ENCODE results near the gene SLC5A5. TPM values are rescaled to one million over a fixed set of nuclear protein-coding genes. Genes with fewer than 3 reads are reported as not detected.

Gene SLC5A5
- total and polyA plus RNA-seq, 2 of the 8 experiments (the other 6 are each of a cell fraction or from before 2014, with no cell fraction given): 1.5 to 1.8 TPM

DNA sequence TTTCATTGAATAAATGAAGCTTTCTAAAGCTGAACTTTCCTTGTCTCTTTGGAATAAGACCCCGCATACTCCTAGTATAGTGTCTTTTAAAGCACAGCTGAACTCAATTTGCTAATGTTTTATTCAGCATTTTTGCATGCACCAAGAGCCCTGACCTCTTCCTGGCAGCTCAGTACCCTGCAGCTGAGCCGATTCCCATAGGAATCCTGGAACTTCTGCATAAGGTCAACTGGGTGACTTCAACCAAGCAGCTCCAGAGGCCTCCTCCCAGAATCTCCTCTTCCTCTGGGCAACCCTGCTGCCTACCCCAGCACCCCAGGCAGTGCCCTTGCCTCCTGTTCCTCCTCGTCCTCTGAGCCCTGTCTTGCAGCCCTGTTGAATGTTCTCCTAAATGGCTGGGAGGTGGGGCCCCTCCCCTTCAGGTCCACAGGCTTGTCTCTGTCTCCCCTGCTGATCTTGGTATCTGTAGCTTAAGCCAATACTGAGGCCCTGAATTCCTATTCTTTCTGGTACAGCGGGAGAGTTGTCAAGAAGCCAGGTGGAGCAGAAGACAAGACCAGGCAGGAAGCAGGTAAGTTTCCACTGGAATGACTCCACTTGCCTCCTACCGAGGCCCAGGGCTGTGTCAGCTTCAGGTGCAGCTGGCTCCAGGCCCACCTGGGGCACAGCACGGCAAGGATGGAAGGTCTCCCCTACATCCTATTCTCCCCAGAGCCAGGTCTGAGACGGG is 37.4 kb downstream of the SLC5A5 start:
- no peak overlapping the region for H3K9ac ChIP-seq (replicated peaks in 1 of 4; ENCODE audit: extremely low read depth in 1 of 4, low read depth in 3 of 4, low read length in 3 of 4)
- no peak overlapping the region for H3K4ac ChIP-seq (replicated peaks; ENCODE audit: insufficient read length, low read depth, low read length)
- DNase-seq (ENCODE audit: low read depth in 1 of 2, low spot score in 2 of 2) (peak in 1 of 2 experiments; percentile 47), FAIRE-seq (no peak)
- 65% methylated on average over 7 of the region's 7 CpGs; no CpG with 5 or more reads in 1 of the 2 experiments for WGBS, 2 experiments (ENCODE audit: extremely low coverage in 1 of 2, insufficient coverage in 1 of 2, insufficient read length in 1 of 2, insufficient replicate concordance in 2 of 2, low coverage in 1 of 2, low lambda C conversion rate in 2 of 2, missing lambda C conversion rate in 1 of 2)
- no peak overlapping the region for H2AFZ ChIP-seq (ENCODE audit: low read length)
- H2BK5ac ChIP-seq (ENCODE audit: low read depth, low read length): peak overlapping the region; percentile 77; the same call in 1 of the 2 replicates
- no peak overlapping the region for H3K23ac ChIP-seq (ENCODE audit: insufficient read length)
- H2BK20ac ChIP-seq (ENCODE audit: low read length): peak overlapping the region; percentile 72
- H3K18ac ChIP-seq (ENCODE audit: extremely low read depth, low read length): no peak overlapping the region; the same call in 1 of the 2 replicates
- H4K91ac ChIP-seq (replicated peaks; ENCODE audit: insufficient read length, low read length): peak overlapping the region; percentile 34
- H3K4me1 ChIP-seq (replicated peaks in 1 of 4; ENCODE audit: control insufficient read depth in 3 of 4, insufficient read depth in 4 of 4, low read length in 3 of 4): peaks cover 0 to 2% (median 0%) of the 10 kb centered on the region in 4 experiments; a peak in 3 of 7 replicates
- H3K9me3 ChIP-seq (ENCODE audit: insufficient read depth in 2 of 2, low read depth in 1 of 2, low read length in 1 of 2): peaks cover 7 to 13% of the 10 kb centered on the region in 2 experiments; a peak in 3 of 4 replicates
- no peak overlapping the region for H2BK15ac ChIP-seq (ENCODE audit: low read length)
- no peaks in the 10 kb centered on the region for H3K23me2 ChIP-seq (ENCODE audit: low read depth, low read length)
- H3K4me3 ChIP-seq (ENCODE audit: extremely low read depth in 1 of 4, insufficient read depth in 2 of 4, low read depth in 3 of 4, low read length in 4 of 4): 0 out of 8 replicates have a peak overlapping the region, but pooled peaks of 1 of the 4 experiments have one; percentile 10
- 0 out of 4 replicates have a peak overlapping the region, but pooled peaks of 1 of the 2 experiments have one; percentile 19 for H3K4me2 ChIP-seq (ENCODE audit: insufficient read depth in 1 of 2, low read depth in 2 of 2, low read length in 2 of 2)
- peak overlapping the region; percentile 18 for H4K5ac ChIP-seq (ENCODE audit: insufficient read length, low read depth, low read length)
- H3K36me3 ChIP-seq (ENCODE audit: control insufficient read depth in 2 of 4, insufficient read depth in 4 of 4, low read length in 3 of 4): no peaks in the 10 kb centered on the region
- no peak overlapping the region for H4K8ac ChIP-seq (ENCODE audit: extremely low read depth, insufficient read depth, low read length)
- H2BK120ac ChIP-seq (replicated peaks; ENCODE audit: low read depth, low read length): no peak overlapping the region
- H2AK5ac ChIP-seq (ENCODE audit: low read depth, low read length): 0 out of 2 replicates have a peak overlapping the region, but pooled peaks have one; percentile 53
- H3K27ac ChIP-seq (ENCODE audit: low read depth, low read length): no peak overlapping the region
- H3K14ac ChIP-seq (ENCODE audit: insufficient read length): no peak overlapping the region
- no peak overlapping the region for H3K56ac ChIP-seq (replicated peaks; ENCODE audit: insufficient read length, low read depth, low read length)
- no peaks in the 10 kb centered on the region for H3K79me2 ChIP-seq (ENCODE audit: control insufficient read depth in 1 of 2, insufficient read depth in 2 of 2, low read length in 2 of 2)
- CTCF ChIA-PET (ENCODE audit: partially characterized antibody): interaction anchor here (0.6 to 1.3 kb wide), 5 partner anchors 18 to 1007 kb away, joined by 3 to 6 read pairs (median 3); partner anchors contain the start of gene CCDC194
- H3K79me1 ChIP-seq (ENCODE audit: low read depth, low read length): no peaks in the 10 kb centered on the region
- no peaks in the 10 kb centered on the region for H3K27me3 ChIP-seq (replicated peaks in 1 of 4; ENCODE audit: control insufficient read depth in 3 of 4, extremely low read depth in 1 of 4, insufficient read depth in 3 of 4, low read length in 3 of 4)
- H4K20me1 ChIP-seq (replicated peaks in 1 of 2; ENCODE audit: control insufficient read depth in 1 of 2, insufficient read depth in 2 of 2, low read length in 2 of 2): no peaks in the 10 kb centered on the region
- H2BK12ac ChIP-seq (ENCODE audit: low read depth, low read length): no peak overlapping the region
- POLR2A ChIA-PET (ENCODE audit: partially characterized antibody): interaction anchor here (0.6 to 2.3 kb wide), 6 partner anchors 12 to 102 kb away, joined by 3 to 9 read pairs (median 4); partner anchors contain the start of gene CCDC124
- no peak for TF ChIP-seq BACH1 (IDR thresholded peaks at IDR 0.05; ENCODE audit: low read length)
- no peak for TF ChIP-seq SAP30 (IDR thresholded peaks at IDR 0.05; ENCODE audit: insufficient read depth, insufficient replicate concordance, low read length)
- no peak for TF ChIP-seq USF2 (IDR thresholded peaks at IDR 0.05; ENCODE audit: low read length)
